Epithelial cell of esophagus (primary cell): ENCODE results near the gene CLCNKB.
"Not testable (repeated sequence)": the region's sequence is repeated elsewhere in the genome, so short reads cannot be mapped to it uniquely, and the experiment has no call there.

Experiments used
- DNase-seq: peaks from one replicate; pipeline ENCODE4 v3.0.0; 2010; ENCODE audit warnings: low read depth
- H3K4me3 ChIP-seq: 2 replicates; pipeline ENCODE4 v1.5.1; 2011; ENCODE audit warnings: mild to moderate bottlenecking, low read length, control low read depth
- TF ChIP-seq, protein P1 (sequence below): IDR thresholded peaks from 2 replicates; pipeline ENCODE4 v1.5.1; 2011; ENCODE audit warnings: low read depth, mild to moderate bottlenecking, low read length, control low read depth, inconsistent platforms; ENCODE audit not compliant: insufficient read depth; ENCODE audit errors: missing control alignments

Gene CLCNKB

GRCh38 chr1:16043521-16043920 lies at the start of gene CLCNKB:
CLCNKB (plus strand) TSS chr1:16043782; CDS start chr1:16044493, 711 bp downstream.
- no peak for DNase-seq
- TF ChIP-seq, protein P1, sequence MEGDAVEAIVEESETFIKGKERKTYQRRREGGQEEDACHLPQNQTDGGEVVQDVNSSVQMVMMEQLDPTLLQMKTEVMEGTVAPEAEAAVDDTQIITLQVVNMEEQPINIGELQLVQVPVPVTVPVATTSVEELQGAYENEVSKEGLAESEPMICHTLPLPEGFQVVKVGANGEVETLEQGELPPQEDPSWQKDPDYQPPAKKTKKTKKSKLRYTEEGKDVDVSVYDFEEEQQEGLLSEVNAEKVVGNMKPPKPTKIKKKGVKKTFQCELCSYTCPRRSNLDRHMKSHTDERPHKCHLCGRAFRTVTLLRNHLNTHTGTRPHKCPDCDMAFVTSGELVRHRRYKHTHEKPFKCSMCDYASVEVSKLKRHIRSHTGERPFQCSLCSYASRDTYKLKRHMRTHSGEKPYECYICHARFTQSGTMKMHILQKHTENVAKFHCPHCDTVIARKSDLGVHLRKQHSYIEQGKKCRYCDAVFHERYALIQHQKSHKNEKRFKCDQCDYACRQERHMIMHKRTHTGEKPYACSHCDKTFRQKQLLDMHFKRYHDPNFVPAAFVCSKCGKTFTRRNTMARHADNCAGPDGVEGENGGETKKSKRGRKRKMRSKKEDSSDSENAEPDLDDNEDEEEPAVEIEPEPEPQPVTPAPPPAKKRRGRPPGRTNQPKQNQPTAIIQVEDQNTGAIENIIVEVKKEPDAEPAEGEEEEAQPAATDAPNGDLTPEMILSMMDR: no peak
- H3K4me3 ChIP-seq: no peak within 1 kb of the TSS

- no peak overlapping the region for H3K4me3 ChIP-seq
- TF ChIP-seq, protein P1: no peak
- no peak for DNase-seq
Measured at GRCh38 chr1:15994081-15994480, 49.5 kb upstream of the CLCNKB start.

DNA sequence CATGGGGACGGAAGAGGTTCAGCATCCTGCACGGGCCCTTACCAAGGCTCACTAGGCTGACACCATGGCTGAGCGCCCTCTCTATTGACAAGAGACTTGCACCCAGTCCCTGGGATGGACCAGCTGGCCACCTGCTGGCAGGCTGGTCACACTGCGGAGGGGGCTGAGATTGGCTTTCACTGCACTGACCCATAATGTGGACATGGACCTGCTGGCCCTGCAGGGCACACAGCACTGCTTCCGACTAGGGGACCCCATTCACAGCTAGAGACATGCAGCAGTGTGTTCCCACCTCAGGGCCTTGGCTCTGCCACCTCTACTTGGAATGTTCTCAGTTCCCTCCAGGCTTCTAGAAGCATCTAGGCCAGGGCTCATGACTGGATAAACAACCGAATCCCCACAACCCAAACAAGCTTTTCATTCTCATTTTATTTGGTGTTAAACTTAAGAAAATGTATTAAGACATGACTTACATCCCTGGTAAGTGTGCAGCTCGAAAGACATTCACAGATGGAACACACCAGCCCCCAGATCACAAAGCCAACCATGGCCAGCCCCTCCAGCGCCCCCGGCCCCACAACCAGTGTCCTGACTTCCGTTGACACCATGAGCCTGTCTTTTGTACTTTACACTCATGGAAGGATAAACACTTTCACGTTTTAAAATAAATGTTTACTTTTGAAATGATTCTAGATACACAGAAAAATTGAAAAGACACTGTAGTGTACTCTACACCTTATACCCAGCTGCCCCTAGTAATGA lies 48.8 kb upstream of the CLCNKB start:
- TF ChIP-seq, protein P1: peak; percentile 77
- no peak overlapping the region for H3K4me3 ChIP-seq
- DNase-seq: peak; percentile 68

- H3K4me3 ChIP-seq: no peak overlapping the region
- no peak for DNase-seq
- TF ChIP-seq, protein P1: no peak
Measured at GRCh38 chr1:15997076-15997585, 46.5 kb upstream of the CLCNKB start.

DNA sequence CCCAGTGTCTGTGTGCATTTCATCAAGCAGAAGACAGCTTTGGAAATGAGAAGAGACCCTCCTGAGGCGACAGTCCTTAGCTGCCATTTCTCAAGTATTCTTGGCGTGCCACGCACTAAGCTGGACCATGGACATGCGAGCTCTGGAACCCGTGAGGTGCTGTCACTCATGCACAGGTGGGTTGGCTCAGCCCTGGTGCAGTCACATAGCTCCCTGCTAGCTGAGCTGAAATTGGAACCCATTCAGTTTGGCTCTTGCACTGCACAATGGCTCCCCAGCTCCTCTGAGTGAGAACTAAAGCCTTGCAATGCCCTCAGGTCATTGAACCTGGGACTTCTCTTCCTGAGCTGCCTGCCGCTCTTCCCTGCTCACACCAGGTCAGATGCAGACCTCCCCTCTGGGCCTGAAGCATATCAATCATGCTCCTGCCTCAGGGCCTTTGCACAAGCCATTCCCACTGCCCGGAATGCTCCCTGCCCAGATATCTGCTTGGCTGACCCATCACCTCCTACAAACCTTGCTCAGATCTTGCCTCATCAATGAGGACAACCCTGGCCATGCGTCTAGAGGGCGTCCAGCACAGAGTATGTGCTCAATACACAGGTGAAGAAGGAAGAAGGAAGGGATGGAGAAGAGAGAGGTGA lies 45.8 kb upstream of the CLCNKB start:
- H3K4me3 ChIP-seq: no peak overlapping the region
- TF ChIP-seq, protein P1: no peak
- no peak for DNase-seq

- no peak for DNase-seq
- TF ChIP-seq, protein P1: no peak
- no peak overlapping the region for H3K4me3 ChIP-seq
Measured at GRCh38 chr1:15998929-15999328, 44.7 kb upstream of the CLCNKB start.

- DNase-seq, H3K4me3 ChIP-seq: not testable (repeated sequence)
Measured at GRCh38 chr1:16001274-16001673, 42.3 kb upstream of the CLCNKB start.
